Measurements from ENCODE around the gene PTGFRN. TPM values are rescaled to one million over a fixed set of nuclear protein-coding genes. Genes with fewer than 3 reads are reported as not detected.

PTGFRN gene
- total and polyA plus RNA-seq, 2 of the 8 experiments (the other 6 are each of a cell fraction or from before 2014, with no cell fraction given): 13.0 to 32.6 TPM

GRCh38 chr1:116983112-116983511 lies 73.4 kb downstream of the PTGFRN start:
- H3K9me3 ChIP-seq (ENCODE audit: insufficient read depth in 2 of 2, low read depth in 1 of 2, low read length in 1 of 2): no peaks in the 10 kb centered on the region
- H2BK12ac ChIP-seq (ENCODE audit: low read depth, low read length): no peak overlapping the region
- H3K4me2 ChIP-seq (ENCODE audit: insufficient read depth in 1 of 2, low read depth in 2 of 2, low read length in 2 of 2): no peak overlapping the region
- no peaks in the 10 kb centered on the region for H3K79me2 ChIP-seq (ENCODE audit: control insufficient read depth in 1 of 2, insufficient read depth in 2 of 2, low read length in 2 of 2)
- no peak overlapping the region for H3K4ac ChIP-seq (replicated peaks; ENCODE audit: insufficient read length, low read depth, low read length)
- H3K4me3 ChIP-seq (ENCODE audit: extremely low read depth in 1 of 4, insufficient read depth in 2 of 4, low read depth in 3 of 4, low read length in 4 of 4): no peak overlapping the region
- H3K23me2 ChIP-seq (ENCODE audit: low read depth, low read length): no peaks in the 10 kb centered on the region
- no peak overlapping the region for H2AFZ ChIP-seq (ENCODE audit: low read length)
- FAIRE-seq (no peak), DNase-seq (ENCODE audit: low read depth in 1 of 2, low spot score in 2 of 2) (no peak)
- peaks cover 0 to 1% of the 10 kb centered on the region in 2 experiments for H4K20me1 ChIP-seq (replicated peaks in 1 of 2; ENCODE audit: control insufficient read depth in 1 of 2, insufficient read depth in 2 of 2, low read length in 2 of 2)
- no peak overlapping the region for H2BK20ac ChIP-seq (ENCODE audit: low read length)
- H3K23ac ChIP-seq (ENCODE audit: insufficient read length): no peak overlapping the region
- H4K5ac ChIP-seq (ENCODE audit: insufficient read length, low read depth, low read length): no peak overlapping the region
- no peak overlapping the region for H3K14ac ChIP-seq (ENCODE audit: insufficient read length)
- H3K9ac ChIP-seq (replicated peaks in 1 of 4; ENCODE audit: extremely low read depth in 1 of 4, low read depth in 3 of 4, low read length in 3 of 4): no peak overlapping the region
- no peak overlapping the region for H2AK5ac ChIP-seq (ENCODE audit: low read depth, low read length)
- POLR2A ChIA-PET (ENCODE audit: partially characterized antibody): no interaction called here
- H3K4me1 ChIP-seq (replicated peaks in 1 of 4; ENCODE audit: control insufficient read depth in 3 of 4, insufficient read depth in 4 of 4, low read length in 3 of 4): peaks cover 0 to 8% (median 3%) of the 10 kb centered on the region in 4 experiments; a peak in 3 of 7 replicates
- WGBS, 2 experiments (ENCODE audit: extremely low coverage in 1 of 2, insufficient coverage in 1 of 2, insufficient read length in 1 of 2, insufficient replicate concordance in 2 of 2, low coverage in 1 of 2, low lambda C conversion rate in 2 of 2, missing lambda C conversion rate in 1 of 2): 80% methylated on average over 5 of the region's 5 CpGs; no CpG with 5 or more reads in 1 of the 2 experiments
- no peaks in the 10 kb centered on the region for H3K27me3 ChIP-seq (replicated peaks in 1 of 4; ENCODE audit: control insufficient read depth in 3 of 4, extremely low read depth in 1 of 4, insufficient read depth in 3 of 4, low read length in 3 of 4)
- no peaks in the 10 kb centered on the region for H3K79me1 ChIP-seq (ENCODE audit: low read depth, low read length)
- peaks cover 0 to 4% (median under 1%) of the 10 kb centered on the region in 4 experiments; a peak in 2 of 8 replicates for H3K36me3 ChIP-seq (ENCODE audit: control insufficient read depth in 2 of 4, insufficient read depth in 4 of 4, low read length in 3 of 4)
- H4K8ac ChIP-seq (ENCODE audit: extremely low read depth, insufficient read depth, low read length): no peak overlapping the region
- no peak overlapping the region for H4K91ac ChIP-seq (replicated peaks; ENCODE audit: insufficient read length, low read length)
- H3K27ac ChIP-seq (ENCODE audit: low read depth, low read length): no peak overlapping the region
- H3K18ac ChIP-seq (ENCODE audit: extremely low read depth, low read length): no peak overlapping the region
- no peak overlapping the region for H2BK5ac ChIP-seq (ENCODE audit: low read depth, low read length)
- no peak overlapping the region for H3K56ac ChIP-seq (replicated peaks; ENCODE audit: insufficient read length, low read depth, low read length)
- no peak overlapping the region for H2BK120ac ChIP-seq (replicated peaks; ENCODE audit: low read depth, low read length)
- CTCF ChIA-PET (ENCODE audit: partially characterized antibody): interaction anchor here (0.6 to 2.5 kb wide), 12 partner anchors 12 to 246 kb away, joined by 3 to 8 read pairs (median 4); partner anchors contain the start of gene CD101
- no peak overlapping the region for H2BK15ac ChIP-seq (ENCODE audit: low read length)
- no peak for TF ChIP-seq MAFK (IDR thresholded peaks at IDR 0.05; ENCODE audit: low read depth, low read length)
- TF ChIP-seq GABPA (IDR thresholded peaks at IDR 0.05; ENCODE audit: borderline replicate concordance, insufficient read depth, low read length): no peak
- TF ChIP-seq BRCA1 (IDR thresholded peaks at IDR 0.05; ENCODE audit: low read depth, low read length): no peak
- TF ChIP-seq KDM4A (IDR thresholded peaks at IDR 0.05; ENCODE audit: low read depth, low read length, severe bottlenecking): no peak
- no peak for TF ChIP-seq HDAC6 (IDR thresholded peaks at IDR 0.05; ENCODE audit: low read depth, low read length)
- no peak for TF ChIP-seq SIN3A (conservative IDR thresholded peaks at IDR 0.05 in 1 of 2, IDR thresholded peaks at IDR 0.05 in 1 of 2; ENCODE audit: low read depth in 1 of 2, low read length in 2 of 2)
- TF ChIP-seq, protein P1, sequence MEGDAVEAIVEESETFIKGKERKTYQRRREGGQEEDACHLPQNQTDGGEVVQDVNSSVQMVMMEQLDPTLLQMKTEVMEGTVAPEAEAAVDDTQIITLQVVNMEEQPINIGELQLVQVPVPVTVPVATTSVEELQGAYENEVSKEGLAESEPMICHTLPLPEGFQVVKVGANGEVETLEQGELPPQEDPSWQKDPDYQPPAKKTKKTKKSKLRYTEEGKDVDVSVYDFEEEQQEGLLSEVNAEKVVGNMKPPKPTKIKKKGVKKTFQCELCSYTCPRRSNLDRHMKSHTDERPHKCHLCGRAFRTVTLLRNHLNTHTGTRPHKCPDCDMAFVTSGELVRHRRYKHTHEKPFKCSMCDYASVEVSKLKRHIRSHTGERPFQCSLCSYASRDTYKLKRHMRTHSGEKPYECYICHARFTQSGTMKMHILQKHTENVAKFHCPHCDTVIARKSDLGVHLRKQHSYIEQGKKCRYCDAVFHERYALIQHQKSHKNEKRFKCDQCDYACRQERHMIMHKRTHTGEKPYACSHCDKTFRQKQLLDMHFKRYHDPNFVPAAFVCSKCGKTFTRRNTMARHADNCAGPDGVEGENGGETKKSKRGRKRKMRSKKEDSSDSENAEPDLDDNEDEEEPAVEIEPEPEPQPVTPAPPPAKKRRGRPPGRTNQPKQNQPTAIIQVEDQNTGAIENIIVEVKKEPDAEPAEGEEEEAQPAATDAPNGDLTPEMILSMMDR (IDR thresholded peaks at IDR 0.05; ENCODE audit: control extremely low read depth in 1 of 3, insufficient read depth in 1 of 3, low read depth in 1 of 3, low read length in 3 of 3): no peak
- TF ChIP-seq EZH2 (IDR thresholded peaks at IDR 0.05; ENCODE audit: low read depth, low read length, severe bottlenecking): no peak
- no peak for TF ChIP-seq YY1 (IDR thresholded peaks at IDR 0.05; ENCODE audit: low read depth, low read length)
- TF ChIP-seq ATF3 (IDR thresholded peaks at IDR 0.05; ENCODE audit: insufficient read depth, low read depth, low read length): no peak

Measured in H1 (cell line).